Skin epidermis (tissue), 12 donors: ENCODE results near the gene CADM1.
A peak's percentile ranks its signal among the peaks of the same experiment; 100 is the strongest.

Experiments
- H3K27ac ChIP-seq, 21 experiments: fragments of 200-600 bp; sonication (generic) in 11 of 21; one replicate each; pipeline ENCODE4 v1.5.0; 2020; ENCODE audit warnings: mild to moderate bottlenecking in 3 of 21, inconsistent platforms in 2 of 21, moderate library complexity in 2 of 21
- H3K4me3 ChIP-seq, 7 experiments: fragments of 200-600 bp; sonication (generic) in 2 of 7; one replicate each; pipeline ENCODE4 v1.5.0; 2020; ENCODE audit warnings: inconsistent platforms in 2 of 7, mild to moderate bottlenecking in 2 of 7, moderate library complexity in 1 of 7

Gene CADM1

DNA sequence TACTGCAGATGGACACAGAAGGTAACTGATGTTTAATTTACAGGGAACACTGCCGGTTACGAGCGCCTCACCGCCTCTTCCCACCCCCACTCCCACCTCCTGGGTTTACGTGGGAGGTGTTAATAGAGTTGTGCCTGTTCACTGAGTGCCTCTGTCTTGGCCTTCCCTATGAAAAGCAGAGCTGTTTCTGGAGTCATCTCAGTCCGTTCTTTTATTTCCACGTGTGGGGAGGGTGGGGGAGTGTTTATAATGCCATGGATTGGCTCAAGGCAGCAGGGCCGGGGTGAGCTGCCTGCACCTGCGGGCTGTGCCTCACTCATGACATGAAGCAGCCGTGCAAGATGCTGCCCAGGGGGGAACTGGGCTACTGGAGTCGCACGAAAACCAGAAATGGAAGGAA is 322.7 kb downstream of the CADM1 start:
- Histone ChIP-seq H3K27ac (no peak overlapping the region), H3K4me3 (no peak overlapping the region)

DNA sequence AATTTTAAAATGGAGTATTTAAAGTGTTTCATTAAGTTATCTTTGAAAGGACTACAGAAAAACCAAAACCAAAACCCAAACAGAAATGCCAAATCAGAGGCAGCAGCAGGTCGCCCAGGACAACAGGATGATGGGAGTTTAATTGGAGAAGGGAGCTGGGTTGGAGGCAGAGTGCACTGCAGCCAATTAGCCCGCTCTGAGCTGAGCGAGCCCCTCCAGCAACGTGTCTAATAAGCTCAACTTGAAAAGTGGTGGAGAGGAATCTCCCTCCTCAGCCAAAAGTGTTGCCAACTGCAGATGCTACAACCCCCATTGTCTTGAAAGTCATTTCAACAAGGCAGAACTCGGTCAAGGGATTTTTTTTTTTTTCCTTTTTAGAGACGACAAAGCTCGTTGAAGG is 323.9 kb downstream of the CADM1 start:
- Histone ChIP-seq H3K27ac (no peak overlapping the region), H3K4me3 (no peak overlapping the region)

DNA sequence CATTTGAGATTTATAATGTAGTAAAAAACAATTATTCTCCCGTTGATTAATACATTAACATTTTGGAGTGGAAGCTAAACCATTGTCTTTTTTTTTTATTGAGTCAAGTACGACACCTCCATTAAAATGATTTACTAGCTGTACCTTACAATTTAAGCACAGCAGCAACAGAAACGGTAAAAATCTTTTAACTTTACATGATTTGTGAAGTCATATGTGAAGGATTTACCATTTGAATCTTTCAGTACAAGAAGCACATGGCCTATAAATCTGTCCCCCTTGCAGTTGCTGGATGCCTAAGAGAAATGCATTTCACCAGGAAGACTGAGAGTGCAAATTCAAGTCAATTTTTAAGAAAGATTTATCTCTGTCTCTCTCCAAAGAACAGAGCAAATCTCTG is 324.6 kb downstream of the CADM1 start:
- Histone ChIP-seq H3K27ac (no peak overlapping the region), H3K4me3 (no peak overlapping the region)

DNA sequence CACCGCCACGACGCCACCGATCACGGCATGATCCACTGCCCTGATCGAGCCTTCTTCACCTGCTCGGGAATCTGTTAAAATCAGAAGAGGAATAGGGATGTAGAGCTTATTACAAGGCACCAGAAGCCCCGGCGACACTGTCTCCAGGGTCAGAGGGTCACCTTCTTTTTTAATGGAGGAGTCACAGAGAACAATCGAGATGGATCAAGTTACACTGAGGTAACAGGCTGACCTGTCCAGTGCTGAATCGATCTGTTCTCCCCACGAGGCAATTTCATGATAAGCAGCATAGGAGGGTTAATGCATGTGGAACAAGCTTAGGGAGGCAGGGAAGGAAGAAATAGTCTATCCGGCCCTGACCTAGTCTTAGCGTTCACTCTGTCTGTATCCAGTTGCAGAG is 325.5 kb downstream of the CADM1 start:
- H3K4me3 ChIP-seq: no peak overlapping the region
- no peak overlapping the region for H3K27ac ChIP-seq

DNA sequence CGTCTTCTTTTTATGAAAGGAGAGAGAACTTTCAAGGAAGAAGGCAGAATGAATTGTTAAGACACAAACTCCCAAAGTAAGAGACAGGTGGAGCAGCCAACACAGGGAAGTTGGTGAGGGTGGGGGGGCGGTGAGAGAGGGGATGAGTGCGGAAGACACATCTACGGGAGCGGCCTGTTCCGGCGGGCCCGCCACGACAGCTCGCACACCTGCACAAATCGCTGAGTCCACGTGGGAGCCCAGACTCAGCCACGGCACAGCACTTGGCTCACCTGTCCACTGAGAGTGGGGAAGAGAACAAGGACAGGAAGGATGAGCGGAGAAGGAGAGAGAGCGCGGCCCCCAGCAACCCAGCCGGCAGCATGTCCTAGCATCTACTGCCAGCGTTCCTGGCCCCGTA is 331.1 kb downstream of the CADM1 start:
- Histone ChIP-seq H3K4me3 (no peak overlapping the region), H3K27ac (no peak overlapping the region)

DNA sequence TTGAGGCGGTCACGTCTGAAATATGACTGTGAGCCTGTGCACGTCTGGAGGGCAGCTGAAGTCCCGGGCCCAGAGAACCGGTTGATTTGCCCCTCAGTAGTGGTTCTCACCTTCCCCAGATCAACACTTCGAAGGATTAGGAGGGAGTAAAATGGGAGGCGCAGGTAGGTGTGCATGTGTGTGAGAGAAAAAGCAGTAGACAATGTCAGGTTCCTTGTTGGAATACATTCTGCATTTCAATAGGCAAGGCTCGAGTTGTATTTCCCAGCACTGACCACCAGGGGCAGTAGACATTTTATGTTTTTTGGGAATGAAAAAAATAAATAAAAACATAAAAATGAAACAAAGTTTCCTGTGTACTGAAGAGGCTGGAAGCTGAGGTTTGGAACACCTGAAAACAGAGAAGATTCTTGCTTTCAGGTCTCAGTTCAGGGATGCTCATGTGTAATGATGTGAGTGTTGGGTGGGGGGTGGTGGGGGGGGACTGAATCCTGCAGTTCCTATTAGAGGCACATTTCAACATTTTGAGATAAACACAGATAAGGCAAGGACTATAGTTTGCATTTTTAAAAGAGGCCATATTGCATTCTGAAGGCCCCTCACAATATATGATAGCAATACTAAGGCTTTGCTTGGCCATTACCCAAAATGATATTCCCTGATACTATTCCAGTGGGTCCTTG is 333.9 kb downstream of the CADM1 start:
- no peak overlapping the region for H3K4me3 ChIP-seq
- no peak overlapping the region for H3K27ac ChIP-seq

DNA sequence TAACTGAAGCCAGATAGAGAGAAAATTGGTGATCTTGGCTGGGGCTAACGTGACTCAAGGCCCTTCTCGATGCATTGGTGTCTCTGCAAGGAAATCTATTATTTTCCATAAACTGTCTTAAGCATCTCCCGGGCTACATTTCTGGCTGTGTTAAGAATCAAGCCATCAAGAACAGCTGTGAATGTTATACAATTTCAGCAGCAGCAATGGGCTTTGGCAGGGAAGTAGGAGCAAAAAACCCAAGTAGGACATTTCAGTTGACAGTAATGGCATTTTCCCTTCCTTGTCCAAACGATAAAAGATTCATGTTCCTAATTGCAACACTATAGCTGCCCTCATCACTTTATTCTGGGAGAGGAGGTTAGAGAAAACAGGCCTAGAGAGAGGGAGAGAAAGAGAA is 335.0 kb downstream of the CADM1 start:
- no peak overlapping the region for H3K27ac ChIP-seq
- no peak overlapping the region for H3K4me3 ChIP-seq

DNA sequence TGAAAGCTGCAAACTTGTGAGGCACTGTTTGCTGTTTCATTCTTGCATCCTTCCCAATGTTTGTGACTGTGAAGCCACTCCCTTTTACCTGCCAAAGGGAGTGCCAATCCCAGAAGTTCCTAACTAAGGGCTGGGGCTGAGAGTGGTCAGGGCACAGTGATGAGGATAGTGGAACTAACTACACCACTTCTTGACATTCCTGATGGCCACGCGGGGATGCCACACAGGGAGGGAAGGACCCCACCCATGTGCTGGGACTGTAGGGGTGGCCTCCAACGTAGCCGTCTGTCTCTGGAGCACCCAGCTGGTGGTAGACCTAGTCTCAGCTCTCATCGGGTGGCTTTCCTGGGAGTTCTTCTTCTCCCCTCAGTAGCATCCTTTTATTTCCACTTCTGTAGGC is 335.5 kb downstream of the CADM1 start:
- Histone ChIP-seq H3K27ac (no peak overlapping the region), H3K4me3 (no peak overlapping the region)

DNA sequence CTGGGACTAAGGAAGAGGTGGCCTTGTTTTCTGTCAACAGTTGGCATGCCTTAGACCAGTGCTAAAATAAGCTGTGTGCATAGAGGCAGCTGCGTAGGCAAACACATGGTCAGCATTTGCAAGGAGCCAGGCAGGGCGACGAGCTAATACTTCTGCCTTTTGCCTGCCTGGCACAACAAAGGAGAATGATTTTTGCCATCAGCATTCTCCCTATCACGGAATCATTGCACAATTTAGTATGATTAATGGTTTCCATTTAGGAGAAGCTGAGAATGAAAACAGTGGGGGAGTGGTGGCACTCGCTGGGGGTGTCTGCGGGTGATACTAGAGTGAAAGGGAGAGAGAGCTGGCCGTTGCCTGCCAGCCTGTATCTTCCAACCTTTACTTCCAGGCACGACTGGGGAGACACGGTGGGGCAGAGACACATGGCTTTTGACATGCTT is 336.0 kb downstream of the CADM1 start:
- Histone ChIP-seq H3K4me3 (no peak overlapping the region), H3K27ac (peak overlapping the region in 1 of 21 experiments; percentile 17)

DNA sequence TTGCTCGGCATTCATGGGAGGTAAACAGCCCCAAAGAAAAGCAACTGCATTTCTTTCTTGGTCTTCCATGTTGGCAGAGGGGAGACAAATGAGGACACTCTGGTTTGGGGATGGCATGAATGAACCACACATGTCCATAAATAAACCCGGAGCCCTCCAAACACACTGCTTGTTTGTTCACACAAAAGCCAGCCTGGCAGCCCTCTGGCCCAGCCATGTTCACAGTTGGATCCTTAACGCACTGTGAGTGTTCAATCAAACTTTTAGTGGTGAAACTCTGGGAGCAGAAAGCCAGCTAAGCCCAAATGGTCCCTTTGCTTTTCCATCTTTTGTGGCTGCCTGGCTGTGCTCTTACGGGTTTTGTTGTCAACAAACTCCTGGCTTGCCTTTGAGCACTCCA is 336.8 kb downstream of the CADM1 start:
- no peak overlapping the region for H3K4me3 ChIP-seq
- peak overlapping the region in 2 of 21 experiments; percentile 17 to 53 for H3K27ac ChIP-seq

DNA sequence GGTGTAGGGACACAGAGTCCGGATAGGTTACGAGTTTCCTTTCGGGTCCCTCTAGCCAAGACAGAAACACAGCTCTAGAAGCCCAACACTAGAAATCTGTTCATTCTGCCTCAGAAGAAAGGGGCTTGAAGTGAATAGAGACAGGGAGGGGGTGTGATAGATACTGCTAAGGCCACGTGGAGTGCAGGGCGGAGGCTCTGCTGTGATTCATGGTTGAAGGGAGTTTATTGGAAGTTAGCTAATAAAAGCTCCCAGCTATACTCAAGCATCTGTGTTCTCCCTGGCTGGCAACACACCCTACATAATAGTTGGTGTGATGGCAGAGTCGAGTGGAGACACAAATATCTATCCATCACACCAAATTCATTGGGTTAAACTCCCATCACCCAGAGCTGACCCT is 337.4 kb downstream of the CADM1 start:
- H3K4me3 ChIP-seq: no peak overlapping the region
- peak overlapping the region in 1 of 21 experiments; percentile 53 for H3K27ac ChIP-seq

DNA sequence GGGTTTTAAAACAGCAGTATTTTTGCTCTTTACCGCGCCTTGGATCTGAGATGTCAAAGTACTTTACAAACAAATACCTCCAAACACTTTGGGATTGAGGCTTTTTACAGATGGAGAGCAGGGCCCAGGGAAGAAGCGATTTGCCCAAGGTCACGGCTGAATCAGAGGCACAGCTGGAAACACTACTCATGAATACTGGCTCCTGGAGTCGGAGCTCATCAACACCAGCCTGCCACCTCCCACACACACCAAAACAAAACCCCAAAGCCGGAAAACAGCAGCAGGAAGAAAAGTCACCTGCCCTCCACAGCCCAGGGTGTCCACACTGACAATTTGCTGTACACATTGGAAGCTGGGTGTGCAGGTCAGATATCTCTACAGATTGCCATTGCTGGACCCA is 339.4 kb downstream of the CADM1 start:
- no peak overlapping the region for H3K4me3 ChIP-seq
- H3K27ac ChIP-seq: no peak overlapping the region

DNA sequence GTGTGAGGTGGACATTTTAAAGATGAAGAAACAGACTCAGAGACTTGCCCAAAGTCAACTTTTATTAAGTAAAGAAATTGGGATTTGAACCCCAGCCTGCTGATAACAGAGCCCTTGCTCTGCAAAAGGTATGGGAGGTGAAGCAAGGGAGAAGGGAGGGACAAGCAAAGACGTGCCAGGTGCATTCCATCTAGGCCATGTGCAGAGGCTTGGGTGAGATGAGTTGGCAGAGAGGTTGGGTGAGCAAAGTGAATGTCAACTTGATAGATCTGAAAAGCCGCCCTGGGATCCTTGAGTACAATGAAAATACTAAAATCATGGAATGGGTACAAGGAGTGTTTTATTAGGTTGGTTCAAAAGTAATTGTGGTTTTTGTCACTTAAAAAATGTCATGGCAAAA is 341.3 kb downstream of the CADM1 start:
- H3K27ac ChIP-seq: no peak overlapping the region
- no peak overlapping the region for H3K4me3 ChIP-seq

DNA sequence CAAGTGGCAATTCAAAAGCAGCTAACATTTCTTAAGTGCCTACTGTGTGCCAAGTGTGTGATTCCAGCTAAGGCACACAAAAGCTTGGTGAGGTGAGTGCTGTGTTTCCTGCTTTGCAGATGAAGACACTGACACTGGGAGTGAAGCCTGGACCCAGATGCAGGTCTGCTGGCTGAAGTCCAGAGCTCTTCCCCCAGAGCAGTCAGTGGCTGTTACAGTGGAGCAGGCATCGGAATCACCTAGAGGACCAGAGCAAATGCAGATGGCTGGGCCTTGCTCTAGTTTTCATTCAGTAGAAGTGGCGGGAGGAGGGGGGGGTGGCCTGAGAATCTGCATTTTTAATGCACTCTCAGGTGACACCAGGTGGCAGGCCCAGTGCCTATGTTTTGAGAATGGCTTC is 342.3 kb downstream of the CADM1 start:
- no peak overlapping the region for H3K27ac ChIP-seq
- H3K4me3 ChIP-seq: no peak overlapping the region

DNA sequence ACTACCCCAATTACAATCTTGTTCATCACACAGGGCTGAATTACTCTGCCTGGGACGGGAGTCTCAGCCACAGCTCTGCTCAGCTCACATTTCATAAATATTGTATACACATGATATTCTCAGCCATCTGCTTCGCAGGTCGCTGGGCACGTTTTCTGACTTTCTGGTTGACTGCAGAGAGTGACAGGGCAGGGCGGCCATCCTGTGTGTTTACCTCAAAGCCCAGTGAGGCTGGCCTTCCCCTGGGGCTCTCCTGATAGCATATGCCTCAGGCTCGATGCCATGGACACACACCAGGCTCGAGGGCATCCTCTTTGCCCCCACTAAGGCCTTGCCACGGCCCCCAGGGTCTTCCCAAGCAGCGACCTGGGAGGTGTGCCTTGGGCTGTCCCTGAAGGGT is 345.0 kb downstream of the CADM1 start:
- Histone ChIP-seq H3K4me3 (no peak overlapping the region), H3K27ac (no peak overlapping the region)

DNA sequence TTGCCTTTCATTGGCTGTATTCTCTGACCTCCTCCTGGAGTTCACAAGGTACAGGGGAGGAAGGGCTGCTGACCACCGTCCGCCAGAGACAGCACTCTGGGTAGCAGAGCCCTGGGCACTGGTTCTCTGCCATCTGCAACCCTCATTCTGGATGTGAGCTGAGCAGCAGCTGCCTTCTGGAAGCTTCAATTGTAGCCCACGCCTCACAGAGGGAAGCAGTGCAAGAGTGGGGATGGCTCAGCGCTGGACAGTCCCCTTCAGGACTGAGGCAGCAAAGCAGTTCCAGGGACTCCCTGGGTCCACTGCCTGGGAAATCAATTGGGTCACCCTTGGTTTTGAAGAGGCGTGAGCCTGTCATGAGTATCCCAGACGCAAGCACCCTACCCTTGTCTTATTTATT is 346.2 kb downstream of the CADM1 start:
- Histone ChIP-seq H3K27ac (no peak overlapping the region), H3K4me3 (no peak overlapping the region)

DNA sequence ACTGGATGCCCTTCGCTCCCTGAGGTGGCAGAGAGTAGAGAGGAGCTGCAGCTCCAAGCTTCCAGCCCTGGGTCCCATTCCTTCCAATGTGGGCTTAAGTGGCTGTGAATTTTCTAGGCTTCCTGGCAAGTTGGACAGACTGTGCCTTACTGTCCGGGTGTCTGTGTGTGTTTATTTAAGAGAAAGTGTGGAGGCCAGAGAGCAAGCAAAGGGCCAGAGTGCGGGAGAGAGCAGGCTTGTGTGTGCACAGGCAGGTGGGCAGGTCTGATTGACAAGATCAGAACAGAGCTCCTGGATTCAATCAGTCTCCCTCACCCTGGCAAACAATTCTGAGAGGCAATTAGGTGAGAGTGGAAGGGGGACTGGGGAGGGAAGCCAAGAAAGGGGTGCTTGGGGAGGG is 347.0 kb downstream of the CADM1 start:
- no peak overlapping the region for H3K4me3 ChIP-seq
- H3K27ac ChIP-seq: no peak overlapping the region

DNA sequence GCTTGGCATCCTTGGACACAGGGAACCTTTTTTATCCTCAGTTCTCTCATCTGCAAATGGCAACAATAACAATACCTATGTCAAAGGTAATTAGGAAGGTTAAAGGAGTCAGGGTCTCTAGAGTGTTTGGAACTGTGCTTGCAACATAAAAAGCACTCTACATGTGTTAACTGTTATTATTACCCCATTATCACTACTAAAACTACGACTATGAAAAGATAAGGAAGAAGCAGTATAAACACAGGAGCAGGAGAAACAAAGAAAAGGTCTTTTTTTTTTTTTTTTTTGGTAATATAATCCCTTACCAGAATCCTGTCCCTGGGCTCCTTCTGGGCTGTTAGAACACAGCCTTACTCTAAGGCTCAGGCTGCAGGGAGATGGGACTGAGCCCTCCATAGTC is 348.2 kb downstream of the CADM1 start:
- no peak overlapping the region for H3K4me3 ChIP-seq

DNA sequence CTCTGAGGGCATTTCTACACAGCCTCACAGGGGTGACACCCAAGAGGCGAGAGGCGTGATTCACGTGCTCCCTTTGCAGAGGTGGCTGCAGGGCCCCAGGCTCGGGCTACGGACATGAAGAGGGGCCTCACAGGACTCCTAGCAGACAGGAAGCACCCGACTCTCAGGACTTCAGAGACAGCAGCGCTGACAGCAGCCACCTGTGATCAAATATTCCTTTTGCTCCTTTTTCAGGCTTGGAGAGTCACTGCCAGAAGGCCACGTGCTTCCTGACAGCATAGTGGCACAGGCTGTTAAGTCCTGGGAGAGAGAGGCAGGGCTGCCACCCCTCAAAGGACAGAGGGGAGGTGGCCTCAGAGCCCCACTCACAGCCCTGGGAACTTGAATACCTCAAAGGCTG is 348.9 kb downstream of the CADM1 start:
- Histone ChIP-seq H3K4me3 (no peak overlapping the region), H3K27ac (no peak overlapping the region)

More for the DNA sequence above, 348.2 kb downstream of the CADM1 start:
- no peak overlapping the region for H3K27ac ChIP-seq

DNA sequence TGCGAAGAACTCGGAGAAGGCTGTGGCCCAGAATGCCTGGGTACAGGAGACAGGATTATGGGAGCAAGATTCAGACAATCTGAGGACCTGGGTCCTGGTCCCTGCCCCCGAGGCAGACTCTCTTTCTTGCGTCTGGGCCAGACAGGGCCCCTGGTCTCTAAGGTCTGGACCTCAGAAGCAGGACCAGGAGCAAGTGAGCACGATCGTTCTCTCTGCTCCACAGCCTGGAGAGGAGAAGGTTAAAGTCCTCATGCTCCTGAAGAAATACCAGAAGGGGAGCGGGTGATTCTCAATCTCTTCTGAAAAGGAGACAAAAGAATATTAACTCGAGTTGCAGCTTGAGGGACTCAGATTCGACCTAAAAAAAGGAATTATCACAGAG is 349.9 kb downstream of the CADM1 start:
- Histone ChIP-seq H3K27ac (no peak overlapping the region), H3K4me3 (no peak overlapping the region)

DNA sequence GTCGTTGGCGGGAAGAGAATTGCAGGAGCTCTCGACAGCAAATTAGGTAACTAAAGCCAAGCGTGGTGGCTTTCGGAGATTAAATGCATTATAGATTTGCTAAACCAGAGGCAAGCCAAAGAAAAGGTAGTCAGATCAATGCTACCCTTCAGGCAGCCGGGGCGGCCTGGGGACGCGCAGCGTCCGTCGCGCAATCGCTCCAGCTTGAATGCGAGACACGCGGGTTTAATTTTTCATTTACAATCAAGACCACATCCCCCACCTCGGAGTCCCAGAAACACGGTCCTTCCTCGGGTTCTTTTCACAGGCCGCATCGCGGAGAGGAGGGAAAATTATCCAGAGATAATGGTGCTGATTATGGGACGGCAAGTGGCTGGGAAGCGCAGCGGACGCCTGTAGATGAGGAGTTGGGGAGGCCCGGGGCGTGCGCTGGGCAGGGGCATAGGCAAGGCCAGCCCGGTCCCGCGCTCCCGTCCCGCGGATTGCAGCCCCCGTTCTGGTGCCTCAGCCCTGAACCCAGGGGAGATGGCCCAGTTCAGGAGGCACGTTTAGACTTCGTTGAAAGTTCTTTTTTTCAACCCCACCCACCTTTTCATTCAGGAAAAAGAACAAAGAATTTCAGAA is 350.4 kb downstream of the CADM1 start:
- H3K4me3 ChIP-seq: no peak overlapping the region
- H3K27ac ChIP-seq: no peak overlapping the region

DNA sequence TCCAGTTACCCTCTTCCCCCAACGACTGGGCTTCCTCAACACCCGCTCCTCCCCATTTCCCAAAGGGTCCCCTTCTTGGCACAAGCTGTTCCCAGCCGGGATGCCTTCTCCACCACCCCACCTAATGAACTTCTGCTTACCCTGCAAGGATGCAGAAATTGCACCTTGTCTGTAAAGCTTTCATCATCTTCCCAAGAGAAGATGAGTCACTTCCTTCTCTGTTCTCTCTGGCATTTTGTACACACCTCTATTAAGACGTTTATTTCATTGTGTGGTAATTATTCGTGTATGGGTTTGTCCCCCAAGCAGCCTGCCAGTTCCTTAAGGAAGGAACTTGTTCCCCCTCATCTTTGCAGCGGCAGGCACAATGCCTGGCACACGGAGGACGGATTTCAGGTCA is 351.1 kb downstream of the CADM1 start:
- Histone ChIP-seq H3K4me3 (no peak overlapping the region), H3K27ac (no peak overlapping the region)
